ENCODE data around the gene DYNC1LI2.

- no peak for TF ChIP-seq EZH2 (IDR thresholded peaks at IDR 0.05; ENCODE audit: borderline replicate concordance, low read length)
- TF ChIP-seq CTCF (conservative IDR thresholded peaks at IDR 0.05 in 1 of 2, IDR thresholded peaks at IDR 0.05 in 1 of 2; ENCODE audit: extremely low read depth in 1 of 2, insufficient read depth in 1 of 2, low read depth in 1 of 2, low read length in 2 of 2) = no peak
These were observed 38.3 kb downstream of the DYNC1LI2 start for GRCh38 chr16:66713076-66713475.
